Measurements from ENCODE around the gene VAV3. TPM values are rescaled to one million over a fixed set of nuclear protein-coding genes. Genes with fewer than 3 reads are reported as not detected.
"Not testable (repeated sequence)": the region's sequence is repeated elsewhere in the genome, so short reads cannot be mapped to it uniquely, and the experiment has no call there.

The VAV3 gene
- total RNA-seq, 2 experiments from 2014 or later: 1.3 to 1.9 TPM

DNA sequence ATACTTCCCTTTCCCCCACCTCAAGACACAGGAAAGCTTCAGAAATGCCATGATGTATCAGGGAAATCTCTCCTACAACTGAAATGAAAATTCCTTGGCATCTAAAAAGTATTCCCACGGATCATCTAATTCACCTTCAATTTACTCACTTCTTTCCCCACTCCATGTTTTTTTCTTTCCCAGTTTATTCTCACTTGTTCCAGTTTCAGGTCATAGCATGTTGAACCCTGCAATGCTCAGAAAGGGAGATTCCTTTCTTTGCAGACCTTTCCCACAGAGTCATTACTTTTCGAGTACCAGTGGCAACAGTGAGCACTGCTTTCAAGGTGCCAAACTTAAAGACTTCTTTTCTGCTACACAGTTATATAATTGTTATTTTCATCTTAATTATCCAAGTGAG is 305.0 kb downstream of the VAV3 start:
- POLR2A ChIA-PET: no interaction called here
- intact Hi-C loops (cut with DNase I, micrococcal nuclease): no loop called here
- CTCF ChIA-PET: no interaction called here
- H3K9me3 Mint-ChIP-seq (ENCODE audit: low read depth): no peaks in the 10 kb centered on the region
- no peaks in the 10 kb centered on the region for H3K4me1 Mint-ChIP-seq
- no peak overlapping the region for H3K4me3 Mint-ChIP-seq
- H3K27ac Mint-ChIP-seq: no peak overlapping the region
- DNase-seq (no peak), ATAC-seq (no peak)
- no peaks in the 10 kb centered on the region for H3K27me3 Mint-ChIP-seq
- no peaks in the 10 kb centered on the region for H3K36me3 Mint-ChIP-seq (ENCODE audit: low read depth)

DNA sequence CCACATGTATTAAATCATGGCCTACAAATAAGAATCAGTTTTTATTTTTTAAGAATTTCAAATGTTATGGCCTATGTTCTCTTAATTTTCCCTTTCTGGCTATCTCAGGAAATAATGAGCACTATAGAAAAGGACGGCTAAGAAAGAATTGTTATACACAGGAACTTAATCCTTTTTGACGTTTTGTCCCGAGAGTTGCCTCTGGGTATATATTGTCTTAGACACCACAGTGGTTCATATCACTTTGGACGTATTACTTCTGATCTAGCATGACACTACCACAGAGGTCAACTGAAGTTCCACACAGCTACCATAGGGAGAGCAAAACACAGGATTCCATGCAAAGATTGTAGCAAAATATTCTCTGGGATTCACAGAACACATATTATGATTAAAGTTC is 307.6 kb downstream of the VAV3 start:
- Mint-ChIP-seq H3K4me1 (no peaks in the 10 kb centered on the region), H3K36me3 (ENCODE audit: low read depth) (no peaks in the 10 kb centered on the region), H3K4me3 (no peak overlapping the region), H3K27ac (no peak overlapping the region), H3K9me3 (ENCODE audit: low read depth) (no peaks in the 10 kb centered on the region), H3K27me3 (no peaks in the 10 kb centered on the region)
- ATAC-seq: no peak
- DNase-seq: no peak
- CTCF ChIA-PET: no interaction called here
- intact Hi-C loops (cut with DNase I, micrococcal nuclease): no loop called here
- POLR2A ChIA-PET: no interaction called here

DNA sequence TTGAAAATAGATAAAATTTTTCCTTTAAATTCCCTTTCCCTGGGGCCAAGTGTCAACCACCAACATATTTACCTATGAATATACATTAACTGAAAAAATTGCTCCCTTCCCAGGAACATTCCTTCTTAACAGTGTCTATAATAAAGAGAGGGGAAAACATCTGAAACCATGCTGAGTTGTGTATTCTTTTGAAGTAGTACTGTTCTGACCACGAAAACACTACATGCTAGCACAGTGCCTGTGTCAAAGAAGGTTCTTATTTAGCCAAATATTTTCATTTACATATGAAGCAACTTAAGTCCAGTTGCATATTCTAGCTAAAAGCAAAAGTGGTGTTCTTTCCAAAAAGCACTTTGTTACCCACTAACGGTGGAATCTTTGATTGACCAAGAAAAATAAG is 311.2 kb downstream of the VAV3 start:
- Mint-ChIP-seq H3K27me3 (no peaks in the 10 kb centered on the region), H3K27ac (no peak overlapping the region), H3K36me3 (ENCODE audit: low read depth) (no peaks in the 10 kb centered on the region), H3K9me3 (ENCODE audit: low read depth) (no peaks in the 10 kb centered on the region), H3K4me3 (no peak overlapping the region), H3K4me1 (no peaks in the 10 kb centered on the region)
- ChIA-PET POLR2A (no interaction called here), CTCF (interaction anchor here (0.6 kb wide), 1 partner anchor 1176 kb away, joined by 3 read pairs; no protein-coding TSS in a partner anchor)
- intact Hi-C loops (cut with DNase I, micrococcal nuclease): no loop called here
- DNase-seq (no peak), ATAC-seq (no peak)

DNA sequence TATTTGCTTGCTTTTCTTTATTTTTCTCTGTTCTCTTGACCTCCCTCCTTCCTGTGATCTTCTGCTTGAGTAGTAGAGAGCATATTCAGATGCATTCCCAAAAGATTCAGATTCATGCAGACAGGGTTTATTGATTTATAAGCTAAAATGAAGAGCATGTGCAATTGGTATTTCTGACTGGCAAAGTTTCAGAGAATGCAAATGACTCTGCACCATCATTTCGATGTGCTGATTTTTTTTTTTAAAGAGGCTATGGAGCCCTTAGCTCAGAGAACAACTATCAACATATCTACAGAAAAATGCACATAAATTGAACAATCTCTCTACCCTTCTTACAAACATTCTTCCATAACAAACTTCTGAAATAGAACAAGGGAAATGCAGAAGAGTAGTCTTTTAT is 312.0 kb downstream of the VAV3 start:
- no peaks in the 10 kb centered on the region for H3K4me1 Mint-ChIP-seq
- POLR2A ChIA-PET: no interaction called here
- no peak for DNase-seq
- no peaks in the 10 kb centered on the region for H3K36me3 Mint-ChIP-seq (ENCODE audit: low read depth)
- no peaks in the 10 kb centered on the region for H3K9me3 Mint-ChIP-seq (ENCODE audit: low read depth)
- H3K4me3 Mint-ChIP-seq: no peak overlapping the region
- intact Hi-C loops (cut with DNase I, micrococcal nuclease): no loop called here
- CTCF ChIA-PET: no interaction called here
- no peak for ATAC-seq
- no peak overlapping the region for H3K27ac Mint-ChIP-seq
- H3K27me3 Mint-ChIP-seq: no peaks in the 10 kb centered on the region

DNA sequence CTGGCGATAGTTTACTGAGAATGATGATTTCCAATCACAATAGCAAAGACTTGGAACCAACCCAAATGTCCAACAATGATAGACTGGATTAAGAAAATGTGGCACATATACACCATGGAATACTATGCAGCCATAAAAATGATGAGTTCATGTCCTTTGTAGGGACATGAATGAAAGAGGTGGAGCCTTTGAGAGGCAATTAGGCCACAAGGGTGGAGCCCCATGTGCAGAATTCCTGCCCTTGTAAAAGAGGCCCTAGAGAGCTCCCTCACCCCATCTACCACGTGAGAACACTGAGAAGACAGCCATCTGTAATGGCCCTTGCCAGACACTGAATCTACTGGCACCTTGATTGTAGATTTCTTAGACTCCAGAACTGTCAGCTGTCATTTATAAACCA is 314.2 kb downstream of the VAV3 start:
- not testable (repeated sequence) for H3K4me1 Mint-ChIP-seq

DNA sequence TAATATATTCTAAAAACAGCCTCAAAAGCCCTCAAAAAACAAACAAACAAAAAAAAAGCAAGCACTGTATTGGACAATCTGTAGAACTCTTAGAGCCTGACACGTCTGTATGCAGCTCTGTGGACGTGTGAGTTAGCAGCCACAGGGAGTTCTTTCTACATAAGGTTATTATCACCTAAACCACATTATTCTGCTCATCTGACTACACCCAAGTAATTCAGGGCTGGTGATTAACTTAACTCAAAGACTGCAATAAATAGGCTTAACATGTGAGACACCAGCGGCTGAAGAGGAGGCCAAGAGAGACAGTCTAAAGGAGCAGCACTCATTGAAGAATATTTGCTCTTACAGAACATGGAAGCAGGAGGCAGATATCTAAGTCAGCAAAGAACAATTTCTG is 316.0 kb downstream of the VAV3 start:
- Mint-ChIP-seq H3K4me1 (no peaks in the 10 kb centered on the region), H3K4me3 (no peak overlapping the region), H3K9me3 (ENCODE audit: low read depth) (no peaks in the 10 kb centered on the region), H3K36me3 (ENCODE audit: low read depth) (no peaks in the 10 kb centered on the region), H3K27ac (no peak overlapping the region), H3K27me3 (no peaks in the 10 kb centered on the region)
- ATAC-seq: no peak
- POLR2A ChIA-PET: no interaction called here
- CTCF ChIA-PET: no interaction called here
- intact Hi-C loops (cut with DNase I, micrococcal nuclease): no loop called here
- DNase-seq: no peak

More for the DNA sequence above, 314.2 kb downstream of the VAV3 start:
- CTCF ChIA-PET; H3K27ac Mint-ChIP-seq; H3K27me3 Mint-ChIP-seq; H3K36me3 Mint-ChIP-seq (ENCODE audit: low read depth); intact Hi-C loops (cut with DNase I, micrococcal nuclease); POLR2A ChIA-PET; H3K4me3 Mint-ChIP-seq; ATAC-seq; DNase-seq; H3K9me3 Mint-ChIP-seq (ENCODE audit: low read depth): not testable (repeated sequence)

DNA sequence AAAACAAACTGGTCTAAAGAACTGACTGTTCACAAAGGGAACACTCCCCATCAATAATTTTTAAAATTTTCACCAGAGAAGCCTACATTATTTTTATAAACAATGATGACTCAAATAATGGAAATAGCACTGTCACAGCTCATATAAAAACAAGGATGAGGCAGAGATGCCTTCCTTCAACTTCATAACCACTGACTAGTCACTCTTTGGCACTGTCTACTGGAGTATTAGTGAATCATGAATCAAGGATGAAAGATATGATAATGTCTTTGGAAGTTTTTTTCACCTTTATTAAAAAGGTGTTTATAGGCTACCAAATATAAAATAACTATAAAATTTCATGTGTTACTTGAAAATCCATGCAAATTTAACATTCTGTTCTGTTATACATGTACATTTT is 316.9 kb downstream of the VAV3 start:
- intact Hi-C loops (cut with DNase I, micrococcal nuclease): no loop called here
- no peak overlapping the region for H3K4me3 Mint-ChIP-seq
- H3K36me3 Mint-ChIP-seq (ENCODE audit: low read depth): no peaks in the 10 kb centered on the region
- ATAC-seq (no peak), DNase-seq (no peak)
- POLR2A ChIA-PET: no interaction called here
- H3K9me3 Mint-ChIP-seq (ENCODE audit: low read depth): no peaks in the 10 kb centered on the region
- CTCF ChIA-PET: no interaction called here
- no peaks in the 10 kb centered on the region for H3K4me1 Mint-ChIP-seq
- no peaks in the 10 kb centered on the region for H3K27me3 Mint-ChIP-seq
- no peak overlapping the region for H3K27ac Mint-ChIP-seq

DNA sequence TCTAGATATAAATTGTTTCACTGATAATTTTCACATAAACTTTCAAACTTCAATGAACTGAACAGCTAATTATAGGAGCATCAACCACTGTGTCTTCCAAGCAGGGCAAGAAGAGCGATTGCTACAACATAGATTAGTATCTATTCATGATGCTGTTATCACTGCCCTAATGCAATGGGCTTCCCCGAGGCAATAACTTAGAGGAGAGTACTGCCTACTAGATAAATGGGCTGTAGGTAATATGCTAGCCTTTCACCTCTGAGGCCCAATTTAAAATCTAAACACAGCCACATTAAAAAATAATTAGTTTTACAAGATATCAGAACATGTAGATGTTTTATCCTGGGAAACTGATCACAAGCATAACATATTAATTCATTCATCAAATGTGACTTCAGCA is 318.0 kb downstream of the VAV3 start:
- H3K4me1 Mint-ChIP-seq: no peaks in the 10 kb centered on the region
- H3K36me3 Mint-ChIP-seq (ENCODE audit: low read depth): no peaks in the 10 kb centered on the region
- ATAC-seq (no peak), DNase-seq (no peak)
- POLR2A ChIA-PET: no interaction called here
- H3K27ac Mint-ChIP-seq: no peak overlapping the region
- no peak overlapping the region for H3K4me3 Mint-ChIP-seq
- intact Hi-C loops (cut with DNase I, micrococcal nuclease): no loop called here
- CTCF ChIA-PET: no interaction called here
- H3K9me3 Mint-ChIP-seq (ENCODE audit: low read depth): no peaks in the 10 kb centered on the region
- H3K27me3 Mint-ChIP-seq: no peaks in the 10 kb centered on the region

DNA sequence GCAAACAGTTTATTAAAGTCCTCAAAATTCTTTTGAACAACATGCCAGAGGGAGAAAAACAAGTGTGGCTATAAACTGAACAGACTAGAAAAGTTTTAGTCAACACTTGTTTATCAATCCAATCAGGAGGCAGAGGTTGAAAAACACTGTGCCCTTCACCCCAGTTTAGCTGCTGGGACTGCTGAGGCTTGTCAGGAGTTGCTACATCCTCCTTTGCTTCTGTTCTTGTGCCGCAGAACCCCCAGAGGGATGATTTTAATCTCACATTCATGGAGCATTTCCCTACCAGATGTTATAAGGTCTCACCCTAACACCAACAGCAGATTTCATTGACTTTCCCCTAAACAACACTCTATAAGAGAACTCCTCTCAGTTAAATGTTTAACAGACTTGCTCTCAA is 321.2 kb downstream of the VAV3 start:
- Mint-ChIP-seq H3K27me3 (no peaks in the 10 kb centered on the region), H3K27ac (no peak overlapping the region), H3K4me3 (no peak overlapping the region), H3K9me3 (ENCODE audit: low read depth) (no peaks in the 10 kb centered on the region), H3K4me1 (no peaks in the 10 kb centered on the region), H3K36me3 (ENCODE audit: low read depth) (peaks cover 4% of the 10 kb centered on the region)
- ChIA-PET POLR2A (no interaction called here), CTCF (interaction anchor here (1.6 kb wide), 1 partner anchor 17 kb away, joined by 4 read pairs; no protein-coding TSS in a partner anchor)
- intact Hi-C loops (cut with DNase I, micrococcal nuclease): no loop called here
- DNase-seq (no peak), ATAC-seq (no peak)

DNA sequence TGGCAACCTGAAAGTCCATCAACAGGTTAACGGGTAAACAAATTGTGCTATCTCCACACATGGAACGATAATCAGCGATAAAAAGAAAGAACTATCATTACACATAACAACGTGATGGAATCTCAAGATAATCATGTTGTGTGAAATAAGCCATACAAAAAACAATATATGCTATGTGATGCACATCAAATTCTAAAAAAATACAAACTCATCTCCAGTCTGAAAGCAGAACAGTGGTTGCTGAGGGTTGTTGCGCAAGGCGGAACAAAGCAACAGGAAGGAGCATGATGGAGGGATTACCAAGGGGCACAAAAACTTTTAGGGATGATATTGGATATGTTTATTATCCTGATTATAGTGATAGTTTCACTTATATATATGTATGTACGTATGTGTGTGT is 324.8 kb downstream of the VAV3 start:
- Mint-ChIP-seq H3K27ac (no peak overlapping the region), H3K4me3 (no peak overlapping the region), H3K4me1 (no peaks in the 10 kb centered on the region), H3K27me3 (no peaks in the 10 kb centered on the region), H3K9me3 (ENCODE audit: low read depth) (no peaks in the 10 kb centered on the region), H3K36me3 (ENCODE audit: low read depth) (peaks cover 4% of the 10 kb centered on the region)
- no peak for ATAC-seq
- no peak for DNase-seq
- CTCF ChIA-PET: interaction anchor here (1.1 kb wide), 1 partner anchor 15 kb away, joined by 3 read pairs; no protein-coding TSS in a partner anchor
- POLR2A ChIA-PET: no interaction called here
- intact Hi-C loops (cut with DNase I, micrococcal nuclease): no loop called here

DNA sequence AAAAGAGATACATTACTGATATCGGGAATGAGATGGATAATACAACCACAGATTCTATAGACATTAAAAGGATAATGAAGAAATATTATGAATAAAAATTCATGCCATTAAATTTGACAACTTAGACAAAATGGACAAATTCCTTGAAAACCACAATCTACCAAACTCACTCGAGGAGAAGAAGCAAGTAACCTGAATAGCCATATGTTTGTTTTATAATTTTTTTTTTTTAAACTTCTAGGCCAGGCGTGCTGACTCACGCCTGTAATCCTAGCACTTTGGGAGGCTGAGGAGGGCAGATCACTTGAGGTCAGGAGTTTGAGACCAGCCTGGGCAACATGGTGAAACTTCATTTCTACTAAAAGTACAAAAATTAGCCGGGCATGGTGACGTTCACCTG is 327.9 kb downstream of the VAV3 start:
- peaks cover 4% of the 10 kb centered on the region for H3K36me3 Mint-ChIP-seq (ENCODE audit: low read depth)
- CTCF ChIA-PET: no interaction called here

DNA sequence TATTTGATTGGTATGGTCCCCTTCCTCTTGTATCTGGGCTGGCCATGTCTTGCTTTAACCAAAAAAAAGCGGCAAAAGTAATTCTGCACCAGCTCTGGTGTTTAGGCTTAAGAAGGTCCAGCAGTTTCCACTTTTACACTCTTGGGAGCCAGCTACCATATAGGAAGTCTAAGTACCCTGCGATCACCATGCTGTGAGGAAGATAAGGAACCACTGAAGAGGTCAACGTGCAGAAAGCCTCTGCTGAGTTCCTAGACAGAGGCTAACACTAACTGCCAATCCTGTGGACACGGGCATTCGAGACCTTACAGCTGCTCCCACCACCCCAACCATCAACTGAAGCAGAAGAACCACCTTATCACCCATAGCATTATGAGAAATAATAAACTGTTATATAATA is 331.4 kb downstream of the VAV3 start:
- Mint-ChIP-seq H3K27ac (no peak overlapping the region), H3K27me3 (no peaks in the 10 kb centered on the region), H3K4me3 (no peak overlapping the region), H3K9me3 (ENCODE audit: low read depth) (peaks cover 1% of the 10 kb centered on the region), H3K4me1 (no peaks in the 10 kb centered on the region), H3K36me3 (ENCODE audit: low read depth) (no peaks in the 10 kb centered on the region)
- intact Hi-C loops (cut with DNase I, micrococcal nuclease): no loop called here
- DNase-seq (no peak), ATAC-seq (no peak)
- CTCF ChIA-PET: interaction anchor here (0.6 kb wide), 1 partner anchor 48 kb away, joined by 4 read pairs; no protein-coding TSS in a partner anchor
- POLR2A ChIA-PET: no interaction called here

More for the DNA sequence above, 327.9 kb downstream of the VAV3 start:
- Mint-ChIP-seq H3K4me1 (no peaks in the 10 kb centered on the region), H3K27me3 (no peaks in the 10 kb centered on the region), H3K9me3 (ENCODE audit: low read depth) (peaks cover 1% of the 10 kb centered on the region), H3K27ac (no peak overlapping the region), H3K4me3 (no peak overlapping the region)
- POLR2A ChIA-PET: no interaction called here
- ATAC-seq (no peak), DNase-seq (no peak)
- intact Hi-C loops (cut with DNase I, micrococcal nuclease): no loop called here
